Suprapubic skin (tissue), 4 donors: ENCODE results near the gene MKKS. TPM values are rescaled to one million over a fixed set of nuclear protein-coding genes. Genes with fewer than 3 reads are reported as not detected.

ENCODE experiments used
- DNase-seq, 2 donors: peaks; one replicate each; pipeline ENCODE4 v3.0.0-alpha.2; 2019; ENCODE audit warnings: low spot score in 2 of 2
- H3K27ac ChIP-seq: fragments of 200-600 bp; sonication (generic); one replicate; pipeline ENCODE4 v1.5.1; 2019
- H3K27me3 ChIP-seq: fragments of 200-600 bp; sonication (generic); one replicate; pipeline ENCODE4 v1.5.1; 2019
- H3K36me3 ChIP-seq: fragments of 200-600 bp; sonication (generic); one replicate; pipeline ENCODE4 v1.5.1; 2019
- H3K4me1 ChIP-seq: fragments of 200-600 bp; sonication (generic); one replicate; pipeline ENCODE4 v1.5.1; 2019
- H3K4me3 ChIP-seq: fragments of 200-600 bp; sonication (generic); one replicate; pipeline ENCODE4 v1.5.1; 2019; ENCODE audit warnings: mild to moderate bottlenecking
- H3K9me3 ChIP-seq: fragments of 200-600 bp; sonication (generic); one replicate; pipeline ENCODE4 v1.5.1; 2019
- EP300 ChIP-seq: sonication (generic); formaldehyde crosslinking; IDR thresholded peaks from one replicate; pipeline ENCODE4 v1.6.1; 2017; ENCODE audit warnings: antibody characterized with exemption
- POLR2A ChIP-seq, 2 donors: fragments of 450-650 bp; IDR thresholded peaks; one replicate each; pipeline ENCODE4 v1.6.1; 2017; ENCODE audit warnings: antibody characterized with exemption in 2 of 2, mild to moderate bottlenecking in 2 of 2, moderate library complexity in 2 of 2
- POLR2AphosphoS5 ChIP-seq, 3 donors: sonication (generic); formaldehyde crosslinking; IDR thresholded peaks; one replicate each; pipeline ENCODE4 v1.6.1; 2017; ENCODE audit warnings: antibody characterized with exemption in 3 of 3
- WGBS: methylation state at CpG from one replicate; pipeline ENCODE4 v1.1.5; 2018; 5-methylcytosine and 5-hydroxymethylcytosine counted together
- total RNA-seq, 4 donors: library from RNA; depleted of rRNA; stranded (reverse); fragments of >200 nt; gene quantifications; one replicate each; pipeline ENCODE4 v1.1.0, GENCODE V29; 2016
- TF ChIP-seq, protein P1 (sequence below), 2 donors: fragments of 200-600 bp in 1 of 2; fragments of 450-650 bp in 1 of 2; sonication (generic) in 1 of 2; IDR thresholded peaks; one replicate each; pipeline ENCODE4 v1.5.1; 2016 to 2019; ENCODE audit warnings: antibody characterized with exemption in 2 of 2, mild to moderate bottlenecking in 1 of 2, moderate library complexity in 1 of 2

Gene MKKS
- total RNA-seq, 4 donors from 2014 or later, result 8.7 to 11.2 (median 9.6) TPM

DNA sequence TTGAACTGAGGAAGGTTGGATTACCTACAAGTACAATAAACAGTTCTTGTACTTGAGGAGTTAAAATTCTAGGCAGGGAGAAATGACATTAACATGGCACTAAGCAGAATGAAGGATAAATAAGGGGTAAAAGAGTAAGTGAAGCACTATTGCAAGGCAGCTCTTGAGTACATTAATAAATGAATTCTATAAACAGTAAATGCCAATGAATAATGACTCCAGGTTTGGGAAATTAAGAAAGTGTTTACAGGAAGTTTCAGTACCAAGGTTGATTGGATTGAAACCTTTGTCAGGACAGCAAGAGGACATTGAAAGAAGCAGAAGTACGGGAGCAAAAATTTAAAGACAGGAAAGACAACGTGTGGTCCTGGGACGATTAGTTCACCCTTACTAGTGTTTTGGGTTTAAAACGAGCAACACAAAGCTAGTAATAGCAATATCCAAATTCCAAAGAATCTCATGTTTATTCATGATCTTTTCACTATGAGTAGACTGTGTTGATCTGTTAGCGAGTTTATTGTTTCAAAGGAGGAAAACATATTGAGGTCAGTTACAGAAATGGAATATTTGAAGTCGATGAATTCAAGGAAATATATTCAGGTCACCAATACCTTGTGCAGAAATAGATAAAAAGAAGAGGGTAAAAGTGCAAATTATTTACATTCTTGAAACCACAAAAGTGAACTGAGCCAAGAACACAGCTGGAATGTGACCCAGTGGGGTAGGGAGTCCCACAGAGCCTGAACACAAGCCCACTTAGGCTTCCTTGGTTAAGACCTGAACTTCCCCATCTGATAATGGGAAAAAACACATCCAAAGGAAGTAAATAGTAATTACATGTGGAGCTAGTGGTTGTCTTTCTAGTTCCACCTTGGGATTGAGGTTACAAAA lies 80.8 kb downstream of the MKKS start:
- DNase-seq, result no peak
- no peaks in the 10 kb centered on the region for H3K27me3 ChIP-seq
- TF ChIP-seq POLR2AphosphoS5 (IDR thresholded peaks at IDR 0.05), result no peak
- TF ChIP-seq EP300, result no peak
- TF ChIP-seq, protein P1, sequence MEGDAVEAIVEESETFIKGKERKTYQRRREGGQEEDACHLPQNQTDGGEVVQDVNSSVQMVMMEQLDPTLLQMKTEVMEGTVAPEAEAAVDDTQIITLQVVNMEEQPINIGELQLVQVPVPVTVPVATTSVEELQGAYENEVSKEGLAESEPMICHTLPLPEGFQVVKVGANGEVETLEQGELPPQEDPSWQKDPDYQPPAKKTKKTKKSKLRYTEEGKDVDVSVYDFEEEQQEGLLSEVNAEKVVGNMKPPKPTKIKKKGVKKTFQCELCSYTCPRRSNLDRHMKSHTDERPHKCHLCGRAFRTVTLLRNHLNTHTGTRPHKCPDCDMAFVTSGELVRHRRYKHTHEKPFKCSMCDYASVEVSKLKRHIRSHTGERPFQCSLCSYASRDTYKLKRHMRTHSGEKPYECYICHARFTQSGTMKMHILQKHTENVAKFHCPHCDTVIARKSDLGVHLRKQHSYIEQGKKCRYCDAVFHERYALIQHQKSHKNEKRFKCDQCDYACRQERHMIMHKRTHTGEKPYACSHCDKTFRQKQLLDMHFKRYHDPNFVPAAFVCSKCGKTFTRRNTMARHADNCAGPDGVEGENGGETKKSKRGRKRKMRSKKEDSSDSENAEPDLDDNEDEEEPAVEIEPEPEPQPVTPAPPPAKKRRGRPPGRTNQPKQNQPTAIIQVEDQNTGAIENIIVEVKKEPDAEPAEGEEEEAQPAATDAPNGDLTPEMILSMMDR (IDR thresholded peaks at IDR 0.05), result no peak
- TF ChIP-seq POLR2A (IDR thresholded peaks at IDR 0.05), result no peak
- H3K4me3 ChIP-seq, result no peak overlapping the region
- no peaks in the 10 kb centered on the region for H3K9me3 ChIP-seq
- H3K4me1 ChIP-seq, result no peaks in the 10 kb centered on the region
- no peaks in the 10 kb centered on the region for H3K36me3 ChIP-seq
- H3K27ac ChIP-seq, result no peak overlapping the region
- WGBS, result 51% methylated on average over 6 of the region's 6 CpGs

Other genes starting within 250 kb of the MKKS start
- gene SNAP25, start 215.4 kb downstream of the MKKS start, total RNA-seq, result under 1 TPM in 1 of 4 donors, not detected in 3; 0.52 TPM
- gene SLX4IP, start 1.1 kb upstream of the MKKS start, total RNA-seq, result 1 to 10 TPM; 4.8 to 7.2 (median 5.7) TPM
- 100 to 1,000 TPM; 133 to 367 (median 191) TPM for gene JAG1, start 239.8 kb upstream of the MKKS start, total RNA-seq